Measurements from ENCODE around the gene SERPINB1.

GRCh38 chr6:2810092-2810671 lies 31.5 kb downstream of the SERPINB1 start:
- TF ChIP-seq CTCF (IDR thresholded peaks at IDR 0.05), result no peak
- no peak for TF ChIP-seq POLR2A (IDR thresholded peaks at IDR 0.05)
- no peak for TF ChIP-seq POLR2AphosphoS5 (IDR thresholded peaks at IDR 0.05)
